AG10803 (cell line): ENCODE results near the gene POT1.

Experiments used
- DNase-seq: peaks from one replicate; pipeline ENCODE4 v3.0.0; 2010; ENCODE audit warnings: low read depth
- H3K4me3 ChIP-seq: 2 replicates; pipeline ENCODE4 v1.5.1; 2011; ENCODE audit warnings: mild to moderate bottlenecking, low read length, control low read depth
- TF ChIP-seq, protein P1 (sequence below): conservative IDR thresholded peaks from 2 replicates; pipeline ENCODE4 v1.5.1; 2011; ENCODE audit warnings: mild to moderate bottlenecking, low read length, control low read depth, inconsistent platforms

POT1 gene

DNA sequence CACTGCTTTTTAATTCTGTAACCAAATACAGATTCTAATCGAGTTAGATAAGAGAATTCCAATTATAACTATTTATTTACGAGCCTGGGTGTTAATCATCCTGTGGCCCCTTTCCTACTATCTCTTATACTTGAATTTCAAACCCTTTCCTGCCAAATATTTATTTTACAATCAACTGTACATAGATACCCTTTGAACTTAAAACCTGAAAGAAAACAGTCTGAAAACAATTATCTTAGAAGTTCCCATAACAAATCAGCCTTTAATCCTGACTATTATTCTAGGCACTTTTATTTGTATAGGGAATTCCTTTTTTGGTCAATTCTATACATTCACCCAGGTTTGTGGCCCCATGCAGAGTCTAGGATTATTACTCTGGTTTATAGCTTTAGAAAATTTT, 153.5 kb downstream of the POT1 start:
- no peak for DNase-seq
- no peak overlapping the region for H3K4me3 ChIP-seq
- TF ChIP-seq, protein P1, sequence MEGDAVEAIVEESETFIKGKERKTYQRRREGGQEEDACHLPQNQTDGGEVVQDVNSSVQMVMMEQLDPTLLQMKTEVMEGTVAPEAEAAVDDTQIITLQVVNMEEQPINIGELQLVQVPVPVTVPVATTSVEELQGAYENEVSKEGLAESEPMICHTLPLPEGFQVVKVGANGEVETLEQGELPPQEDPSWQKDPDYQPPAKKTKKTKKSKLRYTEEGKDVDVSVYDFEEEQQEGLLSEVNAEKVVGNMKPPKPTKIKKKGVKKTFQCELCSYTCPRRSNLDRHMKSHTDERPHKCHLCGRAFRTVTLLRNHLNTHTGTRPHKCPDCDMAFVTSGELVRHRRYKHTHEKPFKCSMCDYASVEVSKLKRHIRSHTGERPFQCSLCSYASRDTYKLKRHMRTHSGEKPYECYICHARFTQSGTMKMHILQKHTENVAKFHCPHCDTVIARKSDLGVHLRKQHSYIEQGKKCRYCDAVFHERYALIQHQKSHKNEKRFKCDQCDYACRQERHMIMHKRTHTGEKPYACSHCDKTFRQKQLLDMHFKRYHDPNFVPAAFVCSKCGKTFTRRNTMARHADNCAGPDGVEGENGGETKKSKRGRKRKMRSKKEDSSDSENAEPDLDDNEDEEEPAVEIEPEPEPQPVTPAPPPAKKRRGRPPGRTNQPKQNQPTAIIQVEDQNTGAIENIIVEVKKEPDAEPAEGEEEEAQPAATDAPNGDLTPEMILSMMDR, result no peak

DNA sequence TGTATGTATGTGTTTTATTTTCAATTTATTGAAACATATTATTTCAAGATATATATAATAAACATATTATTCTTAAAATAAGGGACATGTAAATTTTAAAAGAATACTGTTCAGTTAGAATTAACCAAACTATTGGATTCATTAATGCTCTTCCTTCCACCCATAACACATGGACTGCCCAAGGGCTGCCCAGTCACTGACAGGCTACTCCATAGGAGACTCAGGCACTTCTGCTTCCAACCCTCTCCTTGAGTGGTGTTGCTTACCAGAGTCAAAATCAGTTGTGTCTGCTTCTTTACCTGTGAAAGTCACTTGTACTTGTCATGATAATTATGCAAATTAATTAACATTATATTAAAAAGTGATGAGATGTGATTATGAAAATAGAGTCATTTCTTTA, 154.2 kb downstream of the POT1 start:
- TF ChIP-seq, protein P1, result no peak
- H3K4me3 ChIP-seq, result no peak overlapping the region
- DNase-seq, result no peak

DNA sequence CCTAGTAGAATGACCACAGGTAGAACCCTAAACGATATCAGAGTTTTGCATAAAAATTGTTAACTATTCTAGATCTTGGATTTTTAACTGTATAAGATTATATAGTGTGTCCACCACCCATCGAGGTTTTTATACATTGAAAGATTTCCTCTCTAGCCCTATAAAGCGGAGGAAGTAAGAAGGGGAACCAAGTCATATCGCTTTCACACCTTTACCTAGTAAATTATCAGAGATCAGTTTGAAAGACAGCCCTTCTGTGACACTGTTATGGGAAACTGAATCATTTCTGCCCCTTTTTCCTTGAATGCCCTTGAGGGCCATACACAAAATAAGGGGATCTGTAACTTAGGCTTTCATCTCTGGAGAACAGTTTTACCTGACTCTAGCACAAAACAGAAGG, 155.7 kb downstream of the POT1 start:
- no peak overlapping the region for H3K4me3 ChIP-seq
- TF ChIP-seq, protein P1, result no peak
- no peak for DNase-seq

DNA sequence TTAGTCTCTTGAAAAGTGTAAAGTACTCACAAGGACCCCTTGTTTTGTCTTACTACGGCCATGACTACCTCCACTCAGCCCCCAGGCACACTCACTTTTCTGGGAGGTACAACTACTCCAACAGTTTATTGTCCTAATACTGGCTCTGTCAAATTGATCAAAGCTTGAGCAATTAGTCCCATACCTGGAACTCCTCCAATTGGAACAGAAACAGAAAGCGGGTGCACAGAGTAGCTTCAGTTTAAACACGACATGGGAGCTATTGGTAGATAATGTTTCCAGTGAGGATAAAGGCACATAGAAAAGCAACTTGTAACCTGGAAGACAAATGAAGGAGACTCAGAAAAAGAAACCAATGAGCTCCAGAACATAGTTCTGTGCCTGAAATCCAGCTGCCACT, 156.3 kb downstream of the POT1 start:
- DNase-seq, result no peak
- TF ChIP-seq, protein P1, result no peak
- H3K4me3 ChIP-seq, result no peak overlapping the region
